HepG2 (cell line): ENCODE results near the gene CAMSAP2. TPM values are rescaled to one million over a fixed set of nuclear protein-coding genes. Genes with fewer than 3 reads are reported as not detected.

ENCODE experiments used
- ASH2L ChIP-seq: fragments of 300-600, 200-600 bp; sonication (generic); IDR thresholded peaks from 2 replicates; pipeline ENCODE4 v1.7.0; 2017; ENCODE audit warnings: low read depth, mild to moderate bottlenecking, moderate library complexity, mixed read lengths, low read length; ENCODE audit not compliant: insufficient read length
- DPF2 ChIP-seq: sonication (generic); formaldehyde crosslinking; IDR thresholded peaks from 2 replicates; pipeline ENCODE4 v1.4.0; 2020; ENCODE audit warnings: mild to moderate bottlenecking, low read depth, missing genetic modification reagents, borderline replicate concordance
- ELF3 ChIP-seq: IDR thresholded peaks from 2 replicates; pipeline ENCODE4 v1.6.1; 2016; ENCODE audit warnings: missing genetic modification reagents, missing compliant biosample characterization
- EP300 ChIP-seq, 3 experiments: sonication (generic) in 1 of 3; formaldehyde crosslinking in 1 of 3; IDR thresholded peaks; 2 replicates each; pipeline versions ENCODE4 v1.5.1 to v1.6.1; 2011 to 2020; ENCODE audit warnings: low read depth in 2 of 3, low read length in 2 of 3, borderline replicate concordance in 1 of 3, improper control_type of control experiment in 1 of 3, mild to moderate bottlenecking in 1 of 3, missing genetic modification reagents in 1 of 3, moderate library complexity in 1 of 3
- HNF4A ChIP-seq: sonication (generic); formaldehyde crosslinking; IDR thresholded peaks from 2 replicates; pipeline ENCODE4 v1.4.0; 2020; ENCODE audit warnings: missing genetic modification reagents
- ISX ChIP-seq: sonication (generic); formaldehyde crosslinking; conservative IDR thresholded peaks from 2 replicates; pipeline ENCODE4 v1.5.0; 2020; ENCODE audit warnings: missing genetic modification reagents
- KDM5A ChIP-seq: fragments of 200-600 bp; sonication (generic); IDR thresholded peaks from 2 replicates; pipeline ENCODE4 v1.7.0; 2018; ENCODE audit warnings: antibody characterized with exemption, mild to moderate bottlenecking, low read length, borderline replicate concordance
- MAF1 ChIP-seq: sonication (generic); formaldehyde crosslinking; IDR thresholded peaks from 2 replicates; pipeline ENCODE4 v1.5.0; 2020; ENCODE audit warnings: missing genetic modification reagents, borderline replicate concordance
- MBD4 ChIP-seq: IDR thresholded peaks from 2 replicates; pipeline ENCODE4 v1.6.1; 2012; ENCODE audit warnings: low read length, inconsistent platforms, borderline replicate concordance
- MTA1 ChIP-seq: sonication (generic); formaldehyde crosslinking; IDR thresholded peaks from 2 replicates; pipeline ENCODE4 v1.4.0; 2020; ENCODE audit warnings: missing genetic modification reagents, mild to moderate bottlenecking, borderline replicate concordance
- MZF1 ChIP-seq: sonication (generic); formaldehyde crosslinking; IDR thresholded peaks from 2 replicates; pipeline ENCODE4 v1.8.1; 2023; ENCODE audit warnings: mild to moderate bottlenecking, missing genetic modification reagents, borderline replicate concordance
- PRPF4 ChIP-seq: fragments of 200-400 bp; formaldehyde crosslinking; IDR thresholded peaks from 2 replicates; pipeline ENCODE4 v1.6.1; 2016; ENCODE audit warnings: low read length, low read depth; ENCODE audit not compliant: poor library complexity, severe bottlenecking
- SIN3B ChIP-seq: fragments of 150-350 bp; IDR thresholded peaks from 2 replicates; pipeline ENCODE4 v1.6.1; 2014; ENCODE audit warnings: low read length
- SIX4 ChIP-seq: sonication (generic); formaldehyde crosslinking; IDR thresholded peaks from 2 replicates; pipeline ENCODE4 v1.4.0; 2020; ENCODE audit warnings: missing genetic modification reagents
- ZNF121 ChIP-seq: sonication (generic); formaldehyde crosslinking; IDR thresholded peaks from 2 replicates; pipeline ENCODE4 v1.5.0; 2020; ENCODE audit warnings: mild to moderate bottlenecking, missing genetic modification reagents
- ZNF451 ChIP-seq: sonication (generic); formaldehyde crosslinking; IDR thresholded peaks from 2 replicates; pipeline ENCODE4 v1.5.0; 2020; ENCODE audit warnings: mild to moderate bottlenecking, missing genetic modification reagents
- ZNF484 ChIP-seq: sonication (generic); formaldehyde crosslinking; IDR thresholded peaks from 2 replicates; pipeline ENCODE4 v1.5.1; 2020; ENCODE audit warnings: mild to moderate bottlenecking, low read depth, missing genetic modification reagents, borderline replicate concordance
- ZNF747 ChIP-seq: sonication (generic); formaldehyde crosslinking; IDR thresholded peaks from 2 replicates; pipeline ENCODE4 v1.8.1; 2023; ENCODE audit warnings: missing genetic modification reagents, mild to moderate bottlenecking, borderline replicate concordance
- ZNF749 ChIP-seq: sonication (generic); formaldehyde crosslinking; IDR thresholded peaks from 2 replicates; pipeline ENCODE4 v1.8.0; 2022; ENCODE audit warnings: mild to moderate bottlenecking, missing genetic modification reagents, moderate library complexity, borderline replicate concordance
- ZSCAN21 ChIP-seq: sonication (generic); formaldehyde crosslinking; IDR thresholded peaks from 2 replicates; pipeline ENCODE4 v1.8.0; 2022; ENCODE audit warnings: mild to moderate bottlenecking, missing genetic modification reagents, moderate library complexity, borderline replicate concordance
- polyA plus RNA-seq, 8 experiments: library from polyadenylated mRNA; depleted of rRNA in 3 of 8; stranded (reverse) in 7 of 8; unstranded in 1 of 8; fragments of >200 nt; fragmentation: Illumina TruSeq in 4 of 8; extraction: Trizol in 4 of 8; gene quantifications; 2 replicates each; pipeline versions ENCODE4 v1.2.1 to v1.2.3, GENCODE V29; 2011 to 2016; ENCODE audit warnings: low read depth in 4 of 8, missing spikeins in 1 of 8, mixed read lengths in 1 of 8; ENCODE audit not compliant: insufficient read depth in 1 of 8
- total RNA-seq, 5 experiments: library from RNA; depleted of rRNA; stranded (reverse); fragments of >200 nt; fragmentation: Illumina TruSeq; extraction: Trizol; gene quantifications; 2 replicates each; pipeline ENCODE4 v1.2.3, GENCODE V29; 2016; ENCODE audit warnings: low read depth in 1 of 5
- TF ChIP-seq, protein P1 (sequence below): sonication (generic); formaldehyde crosslinking; IDR thresholded peaks from 2 replicates; pipeline ENCODE4 v1.5.0; 2020; ENCODE audit warnings: missing genetic modification reagents, mild to moderate bottlenecking, borderline replicate concordance
- TF ChIP-seq, protein P2 (sequence below): sonication (generic); formaldehyde crosslinking; IDR thresholded peaks from 2 replicates; pipeline ENCODE4 v1.4.0; 2020; ENCODE audit warnings: missing genetic modification reagents
- TF ChIP-seq, protein P3 (sequence below): sonication (generic); formaldehyde crosslinking; IDR thresholded peaks from 2 replicates; pipeline ENCODE4 v1.8.1; 2023; ENCODE audit warnings: mild to moderate bottlenecking, missing genetic modification reagents

Gene CAMSAP2
- total and polyA plus RNA-seq, 2 of the 13 experiments (the other 11 are each of a cell fraction or from before 2014, with no cell fraction given) = 3.4 to 8.2 TPM

DNA sequence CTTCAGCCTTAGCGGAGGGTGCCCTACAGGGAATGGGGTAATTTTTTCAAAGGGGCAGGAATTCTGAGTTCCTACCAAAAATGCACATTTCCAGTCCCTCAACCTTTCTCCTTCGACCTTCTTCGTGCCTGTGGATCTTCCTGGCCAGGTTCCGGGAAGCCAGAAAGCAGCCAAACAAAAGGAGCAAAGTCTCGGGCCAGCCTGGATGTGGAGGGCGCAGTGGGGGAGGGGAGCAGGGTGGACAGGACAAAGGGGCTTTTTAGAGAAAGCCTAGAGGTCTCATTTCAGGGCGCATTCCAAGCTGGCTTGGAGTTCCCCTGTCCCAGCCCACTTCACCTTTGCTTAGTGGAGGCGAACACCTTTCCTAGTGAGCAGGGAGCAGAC lies 153.1 kb downstream of the CAMSAP2 start (continued):
- no peak for TF ChIP-seq ZNF451 (CRISPR knock-in tag)
- 0 out of 2 replicates have a peak, but pooled peaks have one; percentile 45 for TF ChIP-seq MAF1 (CRISPR knock-in tag)
- peak; percentile 59; the same call in 1 of the 2 replicates for TF ChIP-seq ELF3 (CRISPR knock-in tag)
- no peak for TF ChIP-seq SIN3B
- TF ChIP-seq, protein P1, sequence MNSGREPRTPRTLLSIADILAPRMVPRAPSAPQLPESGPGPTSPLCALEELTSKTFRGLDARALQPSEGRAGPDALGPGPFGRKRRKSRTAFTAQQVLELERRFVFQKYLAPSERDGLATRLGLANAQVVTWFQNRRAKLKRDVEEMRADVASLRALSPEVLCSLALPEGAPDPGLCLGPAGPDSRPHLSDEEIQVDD (CRISPR knock-in tag) = no peak
- peak; percentile 67 for TF ChIP-seq DPF2
- TF ChIP-seq SIX4 (CRISPR knock-in tag) = peak; percentile 33; the same call in 1 of the 2 replicates
- no peak for TF ChIP-seq ZNF747 (CRISPR knock-in tag)
- TF ChIP-seq ZNF749 = no peak; the same call in 1 of the 2 replicates
- TF ChIP-seq, protein P2, sequence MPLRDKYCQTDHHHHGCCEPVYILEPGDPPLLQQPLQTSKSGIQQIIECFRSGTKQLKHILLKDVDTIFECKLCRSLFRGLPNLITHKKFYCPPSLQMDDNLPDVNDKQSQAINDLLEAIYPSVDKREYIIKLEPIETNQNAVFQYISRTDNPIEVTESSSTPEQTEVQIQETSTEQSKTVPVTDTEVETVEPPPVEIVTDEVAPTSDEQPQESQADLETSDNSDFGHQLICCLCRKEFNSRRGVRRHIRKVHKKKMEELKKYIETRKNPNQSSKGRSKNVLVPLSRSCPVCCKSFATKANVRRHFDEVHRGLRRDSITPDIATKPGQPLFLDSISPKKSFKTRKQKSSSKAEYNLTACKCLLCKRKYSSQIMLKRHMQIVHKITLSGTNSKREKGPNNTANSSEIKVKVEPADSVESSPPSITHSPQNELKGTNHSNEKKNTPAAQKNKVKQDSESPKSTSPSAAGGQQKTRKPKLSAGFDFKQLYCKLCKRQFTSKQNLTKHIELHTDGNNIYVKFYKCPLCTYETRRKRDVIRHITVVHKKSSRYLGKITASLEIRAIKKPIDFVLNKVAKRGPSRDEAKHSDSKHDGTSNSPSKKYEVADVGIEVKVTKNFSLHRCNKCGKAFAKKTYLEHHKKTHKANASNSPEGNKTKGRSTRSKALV = 0 out of 2 replicates have a peak, but pooled peaks have one; percentile 4
- no peak; the same call in 1 of the 2 replicates for TF ChIP-seq ZNF121 (CRISPR knock-in tag)
- TF ChIP-seq PRPF4 = peak; percentile 61
- TF ChIP-seq, protein P3, sequence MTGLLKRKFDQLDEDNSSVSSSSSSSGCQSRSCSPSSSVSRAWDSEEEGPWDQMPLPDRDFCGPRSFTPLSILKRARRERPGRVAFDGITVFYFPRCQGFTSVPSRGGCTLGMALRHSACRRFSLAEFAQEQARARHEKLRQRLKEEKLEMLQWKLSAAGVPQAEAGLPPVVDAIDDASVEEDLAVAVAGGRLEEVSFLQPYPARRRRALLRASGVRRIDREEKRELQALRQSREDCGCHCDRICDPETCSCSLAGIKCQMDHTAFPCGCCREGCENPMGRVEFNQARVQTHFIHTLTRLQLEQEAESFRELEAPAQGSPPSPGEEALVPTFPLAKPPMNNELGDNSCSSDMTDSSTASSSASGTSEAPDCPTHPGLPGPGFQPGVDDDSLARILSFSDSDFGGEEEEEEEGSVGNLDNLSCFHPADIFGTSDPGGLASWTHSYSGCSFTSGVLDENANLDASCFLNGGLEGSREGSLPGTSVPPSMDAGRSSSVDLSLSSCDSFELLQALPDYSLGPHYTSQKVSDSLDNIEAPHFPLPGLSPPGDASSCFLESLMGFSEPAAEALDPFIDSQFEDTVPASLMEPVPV (CRISPR knock-in tag) = no peak
- TF ChIP-seq MZF1 (CRISPR knock-in tag) = no peak
- TF ChIP-seq ISX = no peak
- TF ChIP-seq ASH2L = no peak
- no peak for TF ChIP-seq KDM5A
- TF ChIP-seq EP300 (IDR thresholded peaks at IDR 0.05; ENCODE audit: low read depth in 2 of 2, low read length in 2 of 2) = peak in 1 of 2 experiments; percentile 69; a peak in 1 of 4 replicates
- TF ChIP-seq EP300 (CRISPR knock-in tag; IDR thresholded peaks at IDR 0.05; ENCODE audit: borderline replicate concordance) = peak; percentile 79
- peak; percentile 71; the same call in 1 of the 2 replicates for TF ChIP-seq MTA1 (CRISPR knock-in tag)
- no peak for TF ChIP-seq ZSCAN21 (CRISPR knock-in tag)
- peak; percentile 85 for TF ChIP-seq HNF4A (CRISPR knock-in tag)
- TF ChIP-seq MBD4 = no peak
- TF ChIP-seq ZNF484 (CRISPR knock-in tag) = no peak
